ENCODE measurements around the gene DDIAS.
"Not testable (repeated sequence)": the region's sequence is repeated elsewhere in the genome, so short reads cannot be mapped to it uniquely, and the experiment has no call there.

DDIAS gene

DNA sequence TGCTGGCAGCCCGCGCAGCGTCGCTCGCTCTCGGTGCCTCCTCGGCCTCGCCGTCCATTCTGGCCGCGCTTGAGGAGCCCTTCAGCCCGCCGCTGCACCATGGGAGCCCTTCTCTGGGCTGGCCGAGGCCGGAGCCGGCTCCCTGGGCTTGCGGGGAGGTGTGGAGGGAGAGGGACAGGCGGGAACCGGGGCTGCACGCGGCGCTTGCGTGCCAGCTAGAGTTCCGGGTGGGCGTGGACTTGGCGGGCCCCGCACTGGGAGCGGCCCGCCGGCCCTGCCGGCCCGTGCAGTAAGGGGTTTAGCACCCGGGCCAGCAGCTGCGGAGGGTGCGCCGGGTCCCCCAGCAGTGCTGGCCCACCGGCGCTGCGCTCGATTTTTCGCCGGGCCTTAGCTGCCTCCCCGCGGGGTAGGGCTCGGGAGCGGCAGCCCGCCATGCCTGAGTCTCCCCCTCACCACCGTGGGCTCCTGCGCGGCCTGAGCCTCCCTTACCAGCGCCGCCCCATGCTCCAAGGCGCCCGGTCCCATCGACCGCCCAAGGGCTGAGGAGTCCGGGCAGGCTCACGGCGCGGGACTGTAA, 69.1 kb downstream of the DDIAS start:
- DNase-seq = not testable (repeated sequence)

GRCh38 chr11:82971519-82971946, 70.0 kb downstream of the DDIAS start:
- not testable (repeated sequence) for DNase-seq

DNA sequence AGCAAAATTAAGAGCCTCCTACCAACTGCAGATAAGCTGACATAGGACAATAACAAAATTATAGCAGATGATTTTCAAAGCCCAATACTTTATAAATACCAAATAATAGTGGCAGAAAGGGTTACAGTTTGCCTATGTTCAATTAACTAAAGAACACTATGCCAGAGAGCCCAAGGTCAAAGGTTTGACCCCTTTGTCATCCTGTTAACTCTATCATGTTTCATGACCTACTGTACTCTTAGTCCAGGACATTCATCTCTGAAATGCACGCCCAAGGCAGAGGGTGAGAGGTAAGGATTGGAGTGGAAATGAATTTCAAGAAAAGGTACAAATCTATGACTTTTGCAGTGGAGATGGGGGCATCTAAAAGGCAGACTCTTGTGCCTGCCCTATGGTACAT, 70.6 kb downstream of the DDIAS start:
- DNase-seq = no peak

- DNase-seq = no peak
These were observed 72.6 kb downstream of the DDIAS start for GRCh38 chr11:82974135-82974534.

DNA sequence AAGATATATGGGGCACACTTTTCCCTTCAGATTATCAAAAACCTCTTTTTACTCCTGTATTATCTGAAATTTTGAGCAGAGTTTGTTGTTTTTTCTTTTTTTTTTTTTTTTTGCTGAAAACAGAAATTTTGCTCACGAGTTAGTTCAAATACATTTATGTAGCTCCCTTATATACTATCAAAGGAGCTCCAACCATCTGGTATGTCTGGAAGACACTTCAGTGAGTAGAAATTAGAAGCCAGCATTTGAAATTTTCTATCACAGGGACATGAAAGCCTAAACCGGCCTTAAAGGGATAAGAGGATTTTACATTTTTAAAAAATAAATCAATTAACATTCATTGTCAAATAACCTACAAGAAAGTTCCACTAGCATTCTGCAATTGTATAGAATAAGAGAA, 73.3 kb downstream of the DDIAS start:
- DNase-seq = no peak

DNA sequence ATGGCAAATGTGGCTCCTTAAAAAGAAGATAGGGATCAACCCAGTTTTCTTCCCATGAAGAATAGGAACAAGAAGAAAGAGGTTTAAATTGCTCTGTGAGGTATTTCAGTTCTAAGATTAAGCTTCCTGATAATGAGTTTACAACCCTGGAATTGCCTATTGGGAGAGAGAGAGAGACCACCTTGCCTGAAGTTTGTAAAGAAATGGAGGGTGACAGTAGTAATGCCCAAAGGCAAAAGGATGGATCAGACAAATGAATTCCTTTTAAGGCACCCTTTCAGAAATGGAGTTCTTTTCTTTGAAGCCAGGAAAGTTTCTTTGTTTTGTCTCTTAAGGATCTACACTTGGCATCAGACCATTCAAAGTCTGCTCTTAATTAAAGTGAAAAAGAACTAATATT, 74.3 kb downstream of the DDIAS start:
- DNase-seq = no peak

- no peak for DNase-seq
These were observed 75.2 kb downstream of the DDIAS start for GRCh38 chr11:82976786-82977185.

- DNase-seq = no peak
These were observed 77.0 kb downstream of the DDIAS start for GRCh38 chr11:82978422-82979099.

DNA sequence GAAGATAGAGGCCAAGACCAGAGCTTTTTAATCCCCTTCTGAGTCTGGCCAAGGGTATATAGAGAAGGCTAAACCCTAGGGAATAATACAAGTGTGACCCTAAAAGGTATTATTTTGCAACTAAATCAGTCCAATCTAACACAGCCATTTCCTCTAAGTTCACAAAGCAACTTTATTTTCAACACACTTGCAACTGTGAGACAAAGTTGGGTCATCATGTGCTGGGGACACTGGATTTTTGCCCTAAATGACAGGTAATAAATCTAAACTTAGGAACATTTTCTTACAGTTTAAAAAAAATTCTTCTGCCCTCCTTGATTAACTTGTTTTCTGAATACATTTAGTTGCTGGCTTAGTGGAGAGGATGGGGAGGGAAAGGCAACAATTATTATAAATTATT, 78.3 kb downstream of the DDIAS start:
- no peak for DNase-seq

DNA sequence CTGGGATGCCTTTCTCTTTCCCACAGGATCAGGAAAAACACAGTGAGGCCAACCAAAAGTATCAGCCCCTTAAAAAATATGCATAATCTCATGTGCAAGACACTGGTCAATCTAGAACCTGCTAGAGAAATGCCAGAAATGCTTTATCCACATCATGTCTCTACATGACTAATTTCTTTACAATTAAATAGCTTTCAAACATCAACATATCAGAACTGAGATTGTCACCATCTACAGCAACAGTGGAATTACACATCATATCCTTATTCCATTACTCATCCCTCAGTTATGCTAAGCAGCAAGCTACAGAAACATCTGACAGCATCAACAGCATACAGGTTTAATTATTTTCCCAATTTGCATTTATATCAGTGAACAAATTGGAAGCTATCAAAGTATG, 78.8 kb downstream of the DDIAS start:
- DNase-seq = no peak

DNA sequence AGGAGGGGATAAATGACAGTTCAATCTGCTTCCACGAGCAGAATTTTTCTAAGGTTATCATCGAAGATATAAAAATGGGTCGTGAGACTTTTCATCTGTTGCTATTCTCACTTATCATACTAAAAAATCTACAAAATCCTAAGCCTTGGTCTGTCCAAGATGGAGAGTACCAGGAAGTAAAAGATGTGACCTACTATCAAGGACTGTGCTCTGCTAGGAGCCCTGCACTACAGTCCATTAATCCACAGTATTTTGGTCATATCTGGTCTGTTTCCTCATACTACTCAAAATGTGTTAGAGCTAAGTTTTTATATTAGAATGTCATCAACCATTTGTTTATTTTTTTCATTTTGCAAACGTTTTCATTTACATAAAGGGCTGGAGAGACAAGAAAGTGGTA, 79.4 kb downstream of the DDIAS start:
- DNase-seq = no peak

- DNase-seq = no peak
These were observed 80.3 kb downstream of the DDIAS start for GRCh38 chr11:82981852-82982251.
